GM23338 (cell line): ENCODE data around the gene TENM4. TPM values are rescaled to one million over a fixed set of nuclear protein-coding genes. Genes with fewer than 3 reads are reported as not detected.

Source experiments
- ATAC-seq: fragments of 200-7000 bp; cut with Tn5 transposase; 3 replicates; pipeline ENCODE4 v1.9.1; 2020
- DNase-seq: peaks from one replicate; pipeline ENCODE4 v3.0.0-alpha.2; 2015; ENCODE audit warnings: low spot score
- H2AFZ ChIP-seq: fragments of 200-600 bp; sonication (generic); 2 replicates; pipeline ENCODE4 v1.8.0; 2016; ENCODE audit warnings: antibody characterized with exemption, mild to moderate bottlenecking, moderate library complexity
- H3F3A ChIP-seq: fragments of 200-600 bp; sonication (generic); replicated peaks from 2 replicates; pipeline ENCODE4 v1.8.0; 2017; ENCODE audit warnings: antibody characterized with exemption, mixed run types, low read depth
- H3K27ac ChIP-seq: fragments of 200-600 bp; sonication (generic); 2 replicates; pipeline ENCODE4 v1.6.1; 2016; ENCODE audit warnings: low read depth
- H3K27me3 ChIP-seq: fragments of 200-600 bp; sonication (generic); 2 replicates; pipeline ENCODE4 v1.8.0; 2016; ENCODE audit warnings: mild to moderate bottlenecking, mixed run types, moderate library complexity; ENCODE audit not compliant: insufficient read depth
- H3K36me3 ChIP-seq: fragments of 200-600 bp; sonication (generic); 2 replicates; pipeline ENCODE4 v1.8.0; 2016; ENCODE audit warnings: mild to moderate bottlenecking; ENCODE audit not compliant: insufficient read depth
- H3K4me1 ChIP-seq: fragments of 200-600 bp; sonication (generic); 2 replicates; pipeline ENCODE4 v1.8.0; 2016; ENCODE audit warnings: mild to moderate bottlenecking, moderate library complexity; ENCODE audit not compliant: insufficient read depth
- H3K4me2 ChIP-seq: fragments of 200-600 bp; sonication (generic); 2 replicates; pipeline ENCODE4 v1.7.1; 2017; ENCODE audit warnings: mixed run types
- H3K4me3 ChIP-seq: fragments of 200-600 bp; sonication (generic); 2 replicates; pipeline ENCODE4 v1.6.1; 2016; ENCODE audit warnings: mixed run types
- H3K79me2 ChIP-seq: fragments of 200-600 bp; sonication (generic); replicated peaks from 2 replicates; pipeline ENCODE4 v1.8.0; 2017; ENCODE audit warnings: mild to moderate bottlenecking; ENCODE audit not compliant: insufficient read depth
- H3K9me2 ChIP-seq: fragments of 200-600 bp; sonication (generic); 2 replicates; pipeline ENCODE4 v1.8.0; 2017; ENCODE audit not compliant: insufficient read depth
- H4K20me1 ChIP-seq: fragments of 200-600 bp; sonication (generic); replicated peaks from 2 replicates; pipeline ENCODE4 v1.8.0; 2017; ENCODE audit warnings: mild to moderate bottlenecking; ENCODE audit not compliant: insufficient read depth
- H3K27ac Mint-ChIP-seq: 2 replicates; pipeline ENCODE4 v1.8.0; 2020; ENCODE audit warnings: inconsistent platforms, mild to moderate bottlenecking, moderate library complexity, mixed read lengths
- H3K27me3 Mint-ChIP-seq: 3 replicates; pipeline ENCODE4 v1.8.0; 2022; ENCODE audit warnings: low read depth, mild to moderate bottlenecking, moderate library complexity, mixed read lengths, inconsistent platforms; ENCODE audit not compliant: insufficient read depth, poor library complexity
- H3K36me3 Mint-ChIP-seq: 3 replicates; pipeline ENCODE4 v1.8.0; 2021; ENCODE audit warnings: low read depth, mild to moderate bottlenecking, inconsistent platforms, moderate library complexity, mixed read lengths
- H3K4me1 Mint-ChIP-seq: 3 replicates; pipeline ENCODE4 v1.8.0; 2020; ENCODE audit warnings: mild to moderate bottlenecking, inconsistent platforms, mixed read lengths
- H3K4me3 Mint-ChIP-seq: 3 replicates; pipeline ENCODE4 v1.8.0; 2021; ENCODE audit warnings: moderate library complexity, mild to moderate bottlenecking, inconsistent platforms, mixed read lengths
- H3K9me3 Mint-ChIP-seq: 3 replicates; pipeline ENCODE4 v1.8.0; 2020; ENCODE audit warnings: moderate library complexity, mild to moderate bottlenecking, inconsistent platforms, mixed read lengths
- CREB1 ChIP-seq: fragments of 250-450 bp; sonication (Bioruptor Pico); IDR thresholded peaks from 2 replicates; pipeline ENCODE4 v1.5.0; 2020; ENCODE audit warnings: low read depth, mild to moderate bottlenecking, moderate library complexity
- CTCF ChIP-seq, 2 experiments: fragments of 200-600 bp in 1 of 2; sonication (generic) in 1 of 2; conservative IDR thresholded peaks; 2 replicates each; pipeline versions ENCODE4 v1.5.1 to v1.6.1; 2016 to 2017; ENCODE audit warnings: antibody characterized with exemption in 2 of 2, low read depth in 2 of 2, mild to moderate bottlenecking in 2 of 2, moderate library complexity in 1 of 2
- EZH2 ChIP-seq: fragments of 200-600 bp; sonication (generic); IDR thresholded peaks from one replicate; pipeline ENCODE4 v1.8.0; 2017; ENCODE audit warnings: antibody characterized with exemption, mild to moderate bottlenecking, low read depth; ENCODE audit not compliant: unreplicated experiment
- EZH2phosphoT487 ChIP-seq: fragments of 200-600 bp; sonication (generic); IDR thresholded peaks from one replicate; pipeline ENCODE4 v1.8.1; 2018; ENCODE audit warnings: antibody characterized with exemption; ENCODE audit not compliant: unreplicated experiment
- JUNB ChIP-seq: IDR thresholded peaks from one replicate; pipeline ENCODE4 v1.6.1; 2016; ENCODE audit warnings: antibody characterized with exemption; ENCODE audit not compliant: unreplicated experiment
- NANOG ChIP-seq: IDR thresholded peaks from 2 replicates; pipeline ENCODE4 v1.6.1; 2016; ENCODE audit warnings: antibody characterized with exemption, borderline replicate concordance
- POLR2AphosphoS5 ChIP-seq: IDR thresholded peaks from 2 replicates; pipeline ENCODE4 v1.6.1; 2016; ENCODE audit warnings: antibody characterized with exemption, low read depth
- REST ChIP-seq: IDR thresholded peaks from one replicate; pipeline ENCODE4 v1.6.1; 2018; ENCODE audit warnings: antibody characterized with exemption; ENCODE audit not compliant: unreplicated experiment
- STAT1 ChIP-seq: IDR thresholded peaks from one replicate; pipeline ENCODE4 v1.6.1; 2016; ENCODE audit warnings: antibody characterized with exemption; ENCODE audit not compliant: unreplicated experiment
- ZNF114 ChIP-seq: fragments of 250-450 bp; sonication (Bioruptor Pico); IDR thresholded peaks from 2 replicates; pipeline ENCODE4 v1.5.0; 2020; ENCODE audit warnings: mild to moderate bottlenecking, moderate library complexity
- ZNF331 ChIP-seq: fragments of 250-450 bp; sonication (Bioruptor Pico); IDR thresholded peaks from 2 replicates; pipeline ENCODE4 v1.5.0; 2020; ENCODE audit warnings: low read depth, mild to moderate bottlenecking, moderate library complexity
- polyA plus RNA-seq: library from polyadenylated mRNA; unstranded; fragments of >200 nt; fragmentation: Nextera tagmentation; extraction: Ambion mirVana; gene quantifications from 2 replicates; pipeline ENCODE4 v1.2.1, GENCODE V29; 2016
- total RNA-seq: library from RNA; depleted of rRNA; stranded (reverse); fragments of >200 nt; shearing (Covaris generic); gene quantifications from 2 replicates; pipeline ENCODE4 v1.2.3, GENCODE V29; 2014
- TF ChIP-seq, protein P1 (sequence below): fragments of 250-450 bp; sonication (Bioruptor Pico); IDR thresholded peaks from 2 replicates; pipeline ENCODE4 v1.5.0; 2020; ENCODE audit warnings: mild to moderate bottlenecking, moderate library complexity
- TF ChIP-seq, protein P2 (sequence below): IDR thresholded peaks from 2 replicates; pipeline ENCODE4 v1.6.1; 2016; ENCODE audit warnings: antibody characterized with exemption

Gene TENM4
- total and polyA plus RNA-seq, 2 experiments from 2014 or later = 7.3 TPM

DNA sequence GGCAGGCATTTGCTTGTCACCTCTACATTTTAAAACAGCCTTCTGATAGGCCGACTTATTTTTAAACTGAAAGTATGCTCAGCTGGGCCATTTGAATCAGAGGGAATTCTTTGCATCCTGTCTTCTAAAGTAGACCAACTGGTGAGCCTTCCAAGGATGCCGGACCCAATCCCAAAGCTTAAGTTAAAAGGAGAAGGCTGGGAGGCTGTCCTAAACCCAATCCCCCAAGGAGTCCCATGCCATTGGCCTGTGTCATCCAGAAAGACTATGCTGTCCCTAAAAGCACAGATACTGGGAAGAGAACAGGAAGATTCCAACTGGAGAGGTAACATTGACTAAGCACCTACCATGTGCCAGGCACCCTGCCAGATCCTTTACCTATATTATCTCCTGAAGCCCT, 18.0 kb downstream of the TENM4 start:
- Mint-ChIP-seq H3K4me1 (peaks cover 28% of the 10 kb centered on the region), H3K27ac (no peak overlapping the region), H3K4me3 (no peak overlapping the region), H3K36me3 (no peaks in the 10 kb centered on the region), H3K9me3 (no peaks in the 10 kb centered on the region), H3K27me3 (peaks cover 6% of the 10 kb centered on the region)
- no peaks in the 10 kb centered on the region for H3K36me3 ChIP-seq
- TF ChIP-seq STAT1 (no peak), EZH2 (no peak), JUNB (no peak), CTCF (conservative IDR thresholded peaks at IDR 0.05; ENCODE audit: low read depth in 2 of 2) (no peak), EZH2phosphoT487 (no peak), NANOG (no peak), POLR2AphosphoS5 (no peak), ZNF331 (CRISPR knock-in tag) (no peak), REST (no peak), ZNF114 (CRISPR knock-in tag) (no peak), CREB1 (CRISPR knock-in tag) (no peak)
- TF ChIP-seq, protein P1, sequence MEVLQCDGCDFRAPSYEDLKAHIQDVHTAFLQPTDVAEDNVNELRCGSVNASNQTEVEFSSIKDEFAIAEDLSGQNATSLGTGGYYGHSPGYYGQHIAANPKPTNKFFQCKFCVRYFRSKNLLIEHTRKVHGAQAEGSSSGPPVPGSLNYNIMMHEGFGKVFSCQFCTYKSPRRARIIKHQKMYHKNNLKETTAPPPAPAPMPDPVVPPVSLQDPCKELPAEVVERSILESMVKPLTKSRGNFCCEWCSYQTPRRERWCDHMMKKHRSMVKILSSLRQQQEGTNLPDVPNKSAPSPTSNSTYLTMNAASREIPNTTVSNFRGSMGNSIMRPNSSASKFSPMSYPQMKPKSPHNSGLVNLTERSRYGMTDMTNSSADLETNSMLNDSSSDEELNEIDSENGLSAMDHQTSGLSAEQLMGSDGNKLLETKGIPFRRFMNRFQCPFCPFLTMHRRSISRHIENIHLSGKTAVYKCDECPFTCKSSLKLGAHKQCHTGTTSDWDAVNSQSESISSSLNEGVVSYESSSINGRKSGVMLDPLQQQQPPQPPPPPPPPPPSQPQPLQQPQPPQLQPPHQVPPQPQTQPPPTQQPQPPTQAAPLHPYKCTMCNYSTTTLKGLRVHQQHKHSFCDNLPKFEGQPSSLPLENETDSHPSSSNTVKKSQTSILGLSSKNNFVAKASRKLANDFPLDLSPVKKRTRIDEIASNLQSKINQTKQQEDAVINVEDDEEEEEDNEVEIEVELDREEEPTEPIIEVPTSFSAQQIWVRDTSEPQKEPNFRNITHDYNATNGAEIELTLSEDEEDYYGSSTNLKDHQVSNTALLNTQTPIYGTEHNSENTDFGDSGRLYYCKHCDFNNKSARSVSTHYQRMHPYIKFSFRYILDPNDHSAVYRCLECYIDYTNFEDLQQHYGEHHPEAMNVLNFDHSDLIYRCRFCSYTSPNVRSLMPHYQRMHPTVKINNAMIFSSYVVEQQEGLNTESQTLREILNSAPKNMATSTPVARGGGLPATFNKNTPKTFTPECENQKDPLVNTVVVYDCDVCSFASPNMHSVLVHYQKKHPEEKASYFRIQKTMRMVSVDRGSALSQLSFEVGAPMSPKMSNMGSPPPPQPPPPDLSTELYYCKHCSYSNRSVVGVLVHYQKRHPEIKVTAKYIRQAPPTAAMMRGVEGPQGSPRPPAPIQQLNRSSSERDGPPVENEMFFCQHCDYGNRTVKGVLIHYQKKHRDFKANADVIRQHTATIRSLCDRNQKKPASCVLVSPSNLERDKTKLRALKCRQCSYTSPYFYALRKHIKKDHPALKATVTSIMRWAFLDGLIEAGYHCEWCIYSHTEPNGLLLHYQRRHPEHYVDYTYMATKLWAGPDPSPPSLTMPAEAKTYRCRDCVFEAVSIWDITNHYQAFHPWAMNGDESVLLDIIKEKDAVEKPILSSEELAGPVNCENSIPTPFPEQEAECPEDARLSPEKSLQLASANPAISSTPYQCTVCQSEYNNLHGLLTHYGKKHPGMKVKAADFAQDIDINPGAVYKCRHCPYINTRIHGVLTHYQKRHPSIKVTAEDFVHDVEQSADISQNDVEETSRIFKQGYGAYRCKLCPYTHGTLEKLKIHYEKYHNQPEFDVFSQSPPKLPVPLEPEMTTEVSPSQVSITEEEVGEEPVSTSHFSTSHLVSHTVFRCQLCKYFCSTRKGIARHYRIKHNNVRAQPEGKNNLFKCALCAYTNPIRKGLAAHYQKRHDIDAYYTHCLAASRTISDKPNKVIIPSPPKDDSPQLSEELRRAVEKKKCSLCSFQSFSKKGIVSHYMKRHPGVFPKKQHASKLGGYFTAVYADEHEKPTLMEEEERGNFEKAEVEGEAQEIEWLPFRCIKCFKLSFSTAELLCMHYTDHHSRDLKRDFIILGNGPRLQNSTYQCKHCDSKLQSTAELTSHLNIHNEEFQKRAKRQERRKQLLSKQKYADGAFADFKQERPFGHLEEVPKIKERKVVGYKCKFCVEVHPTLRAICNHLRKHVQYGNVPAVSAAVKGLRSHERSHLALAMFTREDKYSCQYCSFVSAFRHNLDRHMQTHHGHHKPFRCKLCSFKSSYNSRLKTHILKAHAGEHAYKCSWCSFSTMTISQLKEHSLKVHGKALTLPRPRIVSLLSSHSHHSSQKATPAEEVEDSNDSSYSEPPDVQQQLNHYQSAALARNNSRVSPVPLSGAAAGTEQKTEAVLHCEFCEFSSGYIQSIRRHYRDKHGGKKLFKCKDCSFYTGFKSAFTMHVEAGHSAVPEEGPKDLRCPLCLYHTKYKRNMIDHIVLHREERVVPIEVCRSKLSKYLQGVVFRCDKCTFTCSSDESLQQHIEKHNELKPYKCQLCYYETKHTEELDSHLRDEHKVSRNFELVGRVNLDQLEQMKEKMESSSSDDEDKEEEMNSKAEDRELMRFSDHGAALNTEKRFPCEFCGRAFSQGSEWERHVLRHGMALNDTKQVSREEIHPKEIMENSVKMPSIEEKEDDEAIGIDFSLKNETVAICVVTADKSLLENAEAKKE (CRISPR knock-in tag) = no peak
- TF ChIP-seq, protein P2, sequence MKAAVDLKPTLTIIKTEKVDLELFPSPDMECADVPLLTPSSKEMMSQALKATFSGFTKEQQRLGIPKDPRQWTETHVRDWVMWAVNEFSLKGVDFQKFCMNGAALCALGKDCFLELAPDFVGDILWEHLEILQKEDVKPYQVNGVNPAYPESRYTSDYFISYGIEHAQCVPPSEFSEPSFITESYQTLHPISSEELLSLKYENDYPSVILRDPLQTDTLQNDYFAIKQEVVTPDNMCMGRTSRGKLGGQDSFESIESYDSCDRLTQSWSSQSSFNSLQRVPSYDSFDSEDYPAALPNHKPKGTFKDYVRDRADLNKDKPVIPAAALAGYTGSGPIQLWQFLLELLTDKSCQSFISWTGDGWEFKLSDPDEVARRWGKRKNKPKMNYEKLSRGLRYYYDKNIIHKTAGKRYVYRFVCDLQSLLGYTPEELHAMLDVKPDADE = no peak
- no peak overlapping the region for H3K4me2 ChIP-seq
- DNase-seq = no peak
- no peaks in the 10 kb centered on the region for H3K27me3 ChIP-seq
- H3K4me3 ChIP-seq = no peak overlapping the region
- H3K27ac ChIP-seq = no peak overlapping the region
- no peaks in the 10 kb centered on the region for H3K9me2 ChIP-seq
- H3K79me2 ChIP-seq = no peaks in the 10 kb centered on the region
- H3F3A ChIP-seq = no peaks in the 10 kb centered on the region
- H4K20me1 ChIP-seq = no peaks in the 10 kb centered on the region
- ATAC-seq = no peak
- H3K4me1 ChIP-seq = no peaks in the 10 kb centered on the region
- H2AFZ ChIP-seq = no peak overlapping the region
